ENCODE data around the gene UBXN4.

Gene UBXN4

DNA sequence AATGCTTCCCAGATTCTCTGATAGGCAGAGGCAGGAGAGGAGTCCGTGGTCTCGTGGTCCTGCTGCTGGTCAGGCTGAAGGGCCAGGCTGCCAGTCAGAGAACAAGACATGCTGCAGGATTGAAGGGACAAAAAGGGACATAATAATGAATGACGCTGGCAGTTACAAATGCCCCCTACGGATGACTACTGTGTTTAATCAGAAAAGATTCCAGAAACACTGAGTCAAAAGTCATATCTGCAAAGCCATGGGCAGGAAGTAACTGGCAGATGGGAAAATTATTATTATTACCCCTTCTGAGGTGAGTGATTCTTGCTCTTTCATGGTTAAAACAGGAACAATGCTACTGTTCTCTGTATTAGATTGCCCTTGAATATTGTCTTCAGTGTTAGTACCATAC, 76.3 kb downstream of the UBXN4 start:
- H3K4me1 ChIP-seq (ENCODE audit: control insufficient read depth, insufficient read depth, low read length) = no peaks in the 10 kb centered on the region
- H3K9ac ChIP-seq (ENCODE audit: low read depth, low read length) = no peak overlapping the region
- H3K4me3 ChIP-seq (ENCODE audit: low read depth, low read length) = no peak overlapping the region
- H3K36me3 ChIP-seq (ENCODE audit: control insufficient read depth, insufficient read depth, low read length) = no peaks in the 10 kb centered on the region
- H3K27me3 ChIP-seq (ENCODE audit: control insufficient read depth, insufficient read depth, low read length) = no peaks in the 10 kb centered on the region
- no peaks in the 10 kb centered on the region for H3K9me3 ChIP-seq (ENCODE audit: control insufficient read depth, insufficient read depth, low read length)

DNA sequence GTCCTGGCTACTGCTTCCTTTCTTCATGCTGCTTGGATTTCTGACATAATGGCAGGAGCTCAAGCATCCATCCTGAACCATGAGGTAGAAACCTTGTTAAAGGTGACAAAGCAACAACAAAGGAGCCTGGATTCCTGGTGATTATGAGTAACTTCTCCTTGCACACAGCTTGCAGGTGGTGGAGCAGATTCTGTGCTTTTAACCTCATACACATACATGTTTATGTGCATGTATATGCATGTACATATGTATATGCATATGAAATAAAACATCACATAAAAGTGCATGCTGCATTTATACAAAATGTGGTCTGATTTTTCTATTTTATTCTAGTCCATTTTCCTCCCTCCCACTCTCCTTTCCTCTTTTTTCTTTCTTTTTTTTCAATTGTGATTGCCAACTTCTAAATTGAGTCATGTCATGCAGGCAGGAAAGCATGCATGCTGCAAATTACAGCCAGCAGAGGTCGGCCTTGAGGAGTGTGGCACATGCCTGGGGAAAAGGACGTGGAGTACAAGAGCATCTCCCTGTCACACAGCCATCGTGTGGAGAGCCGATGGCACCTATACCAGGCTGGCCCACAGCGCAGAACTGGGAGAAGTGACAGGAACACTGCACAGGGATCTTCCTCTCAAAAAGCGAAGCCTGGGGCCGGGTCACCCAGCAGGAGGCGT, 77.4 kb downstream of the UBXN4 start:
- no peak overlapping the region for H3K9ac ChIP-seq (ENCODE audit: low read depth, low read length)
- H3K4me3 ChIP-seq (ENCODE audit: low read depth, low read length) = no peak overlapping the region
- no peaks in the 10 kb centered on the region for H3K9me3 ChIP-seq (ENCODE audit: control insufficient read depth, insufficient read depth, low read length)
- H3K36me3 ChIP-seq (ENCODE audit: control insufficient read depth, insufficient read depth, low read length) = no peaks in the 10 kb centered on the region
- no peaks in the 10 kb centered on the region for H3K4me1 ChIP-seq (ENCODE audit: control insufficient read depth, insufficient read depth, low read length)
- no peaks in the 10 kb centered on the region for H3K27me3 ChIP-seq (ENCODE audit: control insufficient read depth, insufficient read depth, low read length)

DNA sequence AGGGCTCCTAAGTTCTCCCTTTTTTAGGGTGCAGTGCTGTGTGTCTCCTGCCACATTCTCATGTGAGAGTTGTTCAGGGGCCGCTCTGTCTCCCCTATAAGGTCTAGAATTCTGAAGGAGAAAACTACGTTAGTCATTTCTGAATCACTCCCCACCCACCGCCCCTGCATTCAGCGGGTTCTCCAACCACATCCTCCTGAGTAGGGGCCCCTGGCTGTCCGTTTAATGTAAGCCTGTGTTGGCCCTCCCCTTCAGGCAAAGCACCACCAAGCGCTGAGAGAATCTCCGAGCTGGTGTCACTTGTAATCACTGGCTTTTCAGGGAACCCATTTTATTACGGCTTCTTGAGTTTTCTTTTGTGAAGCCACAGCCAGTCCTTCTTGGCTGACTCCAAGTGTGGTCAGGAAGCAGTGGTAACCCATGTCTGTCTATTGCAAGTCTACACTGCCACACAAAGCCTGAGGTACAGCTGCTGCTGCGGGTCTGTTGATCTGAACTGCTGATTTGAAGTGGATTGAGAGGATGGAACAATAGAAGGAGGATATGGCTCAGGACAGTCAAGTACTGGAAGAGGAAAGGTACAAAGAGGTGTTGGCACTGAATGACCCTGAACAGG, 78.5 kb downstream of the UBXN4 start:
- Histone ChIP-seq H3K9me3 (ENCODE audit: control insufficient read depth, insufficient read depth, low read length) (no peaks in the 10 kb centered on the region), H3K4me1 (ENCODE audit: control insufficient read depth, insufficient read depth, low read length) (no peaks in the 10 kb centered on the region), H3K9ac (ENCODE audit: low read depth, low read length) (no peak overlapping the region), H3K27me3 (ENCODE audit: control insufficient read depth, insufficient read depth, low read length) (no peaks in the 10 kb centered on the region), H3K4me3 (ENCODE audit: low read depth, low read length) (no peak overlapping the region), H3K36me3 (ENCODE audit: control insufficient read depth, insufficient read depth, low read length) (no peaks in the 10 kb centered on the region)

DNA sequence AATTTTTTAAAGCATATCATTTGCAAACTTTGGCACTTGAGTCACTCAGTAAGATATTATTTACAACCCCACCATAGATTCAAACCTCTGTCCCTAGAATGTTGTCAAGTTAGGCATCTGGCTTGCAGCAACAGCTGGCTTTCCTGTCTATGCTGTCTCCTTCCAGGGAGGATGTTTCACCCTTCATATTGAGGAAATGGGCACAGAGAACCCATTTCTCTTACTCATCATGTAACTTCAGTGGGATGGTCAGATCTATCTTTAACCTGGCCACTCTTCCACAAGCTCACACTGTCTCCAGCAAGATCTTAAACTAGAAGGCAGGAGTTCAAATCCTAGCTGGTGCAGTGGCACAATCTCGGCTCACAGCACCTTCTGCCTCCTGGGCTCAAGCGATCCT, 79.5 kb downstream of the UBXN4 start:
- Histone ChIP-seq H3K4me1 (ENCODE audit: control insufficient read depth, insufficient read depth, low read length) (no peaks in the 10 kb centered on the region), H3K27me3 (ENCODE audit: control insufficient read depth, insufficient read depth, low read length) (no peaks in the 10 kb centered on the region), H3K9me3 (ENCODE audit: control insufficient read depth, insufficient read depth, low read length) (no peaks in the 10 kb centered on the region), H3K4me3 (ENCODE audit: low read depth, low read length) (no peak overlapping the region), H3K9ac (ENCODE audit: low read depth, low read length) (no peak overlapping the region), H3K36me3 (ENCODE audit: control insufficient read depth, insufficient read depth, low read length) (no peaks in the 10 kb centered on the region)

DNA sequence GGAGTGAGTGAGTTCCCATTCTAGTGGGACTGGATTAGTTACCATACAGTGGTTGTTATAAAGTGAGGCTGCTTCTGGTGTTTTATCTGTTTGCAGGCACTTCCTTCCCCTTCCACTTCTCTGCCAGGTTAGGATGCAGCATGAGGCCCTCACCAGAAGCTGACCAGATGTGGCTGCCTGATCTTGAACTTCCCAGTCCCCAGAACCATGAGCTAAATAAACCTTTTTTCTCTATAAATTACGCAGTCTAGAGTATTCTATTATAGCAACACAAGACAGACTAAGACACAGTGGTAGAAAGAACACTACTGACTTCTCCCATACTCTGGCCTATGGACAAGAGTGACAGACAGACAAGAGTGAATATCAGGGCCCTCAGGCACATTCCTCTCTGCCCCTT, 81.2 kb downstream of the UBXN4 start:
- Histone ChIP-seq H3K9me3 (ENCODE audit: control insufficient read depth, insufficient read depth, low read length) (no peaks in the 10 kb centered on the region), H3K4me1 (ENCODE audit: control insufficient read depth, insufficient read depth, low read length) (no peaks in the 10 kb centered on the region), H3K36me3 (ENCODE audit: control insufficient read depth, insufficient read depth, low read length) (no peaks in the 10 kb centered on the region), H3K27me3 (ENCODE audit: control insufficient read depth, insufficient read depth, low read length) (no peaks in the 10 kb centered on the region), H3K9ac (ENCODE audit: low read depth, low read length) (no peak overlapping the region), H3K4me3 (ENCODE audit: low read depth, low read length) (no peak overlapping the region)

DNA sequence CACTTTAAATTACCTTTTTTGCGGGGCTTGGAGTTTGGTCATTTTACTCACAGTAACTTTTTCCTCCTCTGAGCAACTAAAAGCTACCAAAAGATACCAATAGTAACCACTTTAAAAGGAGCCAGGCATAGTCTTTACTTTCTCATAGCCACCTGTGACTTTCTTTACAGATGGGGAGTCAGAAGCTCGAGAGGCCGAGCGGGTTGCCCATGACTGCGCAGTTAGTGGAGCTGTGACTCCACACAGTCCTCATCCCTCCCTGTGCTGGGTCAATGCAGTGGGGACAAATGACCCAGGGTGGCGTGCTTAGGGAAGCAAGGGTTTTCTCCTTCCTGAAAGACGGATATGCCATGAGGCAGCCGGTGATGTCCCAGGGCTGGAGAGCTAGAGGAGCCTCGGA, 83.5 kb downstream of the UBXN4 start:
- Histone ChIP-seq H3K9ac (ENCODE audit: low read depth, low read length) (no peak overlapping the region), H3K36me3 (ENCODE audit: control insufficient read depth, insufficient read depth, low read length) (no peaks in the 10 kb centered on the region), H3K4me3 (ENCODE audit: low read depth, low read length) (no peak overlapping the region), H3K27me3 (ENCODE audit: control insufficient read depth, insufficient read depth, low read length) (no peaks in the 10 kb centered on the region), H3K4me1 (ENCODE audit: control insufficient read depth, insufficient read depth, low read length) (no peaks in the 10 kb centered on the region), H3K9me3 (ENCODE audit: control insufficient read depth, insufficient read depth, low read length) (no peaks in the 10 kb centered on the region)

DNA sequence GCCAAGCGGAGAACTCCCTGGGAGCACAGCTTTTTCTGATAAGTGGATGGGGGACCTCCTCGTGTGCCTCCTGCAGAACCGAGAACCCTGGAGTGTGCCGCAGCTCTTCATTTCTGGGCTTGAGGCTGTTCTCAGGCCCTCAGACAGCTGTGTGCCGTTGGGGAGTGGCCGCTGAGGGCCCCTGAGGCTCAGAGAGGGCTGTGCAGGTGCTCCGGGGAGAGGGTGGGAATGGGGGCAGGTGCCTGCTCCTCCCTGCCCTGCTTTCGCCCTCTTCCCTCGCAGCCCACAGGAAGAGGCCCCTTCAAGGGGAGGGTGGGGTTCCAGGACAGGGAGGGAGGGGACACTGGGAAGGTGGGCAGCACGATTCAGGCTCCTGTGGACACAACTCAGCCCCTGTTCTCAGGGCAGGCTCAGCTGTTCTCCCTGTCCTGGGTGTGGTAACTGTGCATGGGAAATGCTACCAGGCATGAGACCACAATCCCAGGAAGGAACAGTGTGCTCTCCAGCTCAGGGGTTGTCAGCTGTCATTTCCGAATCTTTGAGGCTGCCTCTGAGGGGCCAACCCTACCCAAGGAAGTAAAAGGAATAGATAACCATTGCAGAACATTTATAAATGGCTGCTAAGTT, 84.0 kb downstream of the UBXN4 start:
- Histone ChIP-seq H3K9ac (ENCODE audit: low read depth, low read length) (no peak overlapping the region), H3K9me3 (ENCODE audit: control insufficient read depth, insufficient read depth, low read length) (no peaks in the 10 kb centered on the region), H3K27me3 (ENCODE audit: control insufficient read depth, insufficient read depth, low read length) (no peaks in the 10 kb centered on the region), H3K4me1 (ENCODE audit: control insufficient read depth, insufficient read depth, low read length) (no peaks in the 10 kb centered on the region), H3K4me3 (ENCODE audit: low read depth, low read length) (no peak overlapping the region), H3K36me3 (ENCODE audit: control insufficient read depth, insufficient read depth, low read length) (no peaks in the 10 kb centered on the region)

DNA sequence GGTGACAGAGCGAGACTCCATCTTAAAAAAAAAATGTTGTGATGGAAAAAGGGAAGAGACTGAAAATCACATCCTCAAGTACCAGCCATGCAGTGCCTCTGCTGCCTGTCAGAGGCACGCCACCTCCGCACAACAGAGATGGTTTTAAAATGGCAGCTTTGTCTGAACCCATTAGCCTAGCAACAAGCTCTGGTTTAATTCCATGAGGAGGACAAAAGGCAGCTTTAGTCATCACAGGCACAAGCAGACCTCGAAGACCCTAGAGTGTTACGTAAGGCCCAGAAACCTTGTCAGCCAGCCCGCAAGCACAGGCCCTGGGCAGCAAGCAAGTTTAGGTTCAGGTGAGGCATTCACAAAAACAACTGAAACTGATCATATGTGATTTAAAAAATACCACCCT, 84.9 kb downstream of the UBXN4 start:
- no peaks in the 10 kb centered on the region for H3K9me3 ChIP-seq (ENCODE audit: control insufficient read depth, insufficient read depth, low read length)
- H3K4me1 ChIP-seq (ENCODE audit: control insufficient read depth, insufficient read depth, low read length) = no peaks in the 10 kb centered on the region
- no peak overlapping the region for H3K9ac ChIP-seq (ENCODE audit: low read depth, low read length)
- H3K36me3 ChIP-seq (ENCODE audit: control insufficient read depth, insufficient read depth, low read length) = no peaks in the 10 kb centered on the region
- no peaks in the 10 kb centered on the region for H3K27me3 ChIP-seq (ENCODE audit: control insufficient read depth, insufficient read depth, low read length)
- no peak overlapping the region for H3K4me3 ChIP-seq (ENCODE audit: low read depth, low read length)

DNA sequence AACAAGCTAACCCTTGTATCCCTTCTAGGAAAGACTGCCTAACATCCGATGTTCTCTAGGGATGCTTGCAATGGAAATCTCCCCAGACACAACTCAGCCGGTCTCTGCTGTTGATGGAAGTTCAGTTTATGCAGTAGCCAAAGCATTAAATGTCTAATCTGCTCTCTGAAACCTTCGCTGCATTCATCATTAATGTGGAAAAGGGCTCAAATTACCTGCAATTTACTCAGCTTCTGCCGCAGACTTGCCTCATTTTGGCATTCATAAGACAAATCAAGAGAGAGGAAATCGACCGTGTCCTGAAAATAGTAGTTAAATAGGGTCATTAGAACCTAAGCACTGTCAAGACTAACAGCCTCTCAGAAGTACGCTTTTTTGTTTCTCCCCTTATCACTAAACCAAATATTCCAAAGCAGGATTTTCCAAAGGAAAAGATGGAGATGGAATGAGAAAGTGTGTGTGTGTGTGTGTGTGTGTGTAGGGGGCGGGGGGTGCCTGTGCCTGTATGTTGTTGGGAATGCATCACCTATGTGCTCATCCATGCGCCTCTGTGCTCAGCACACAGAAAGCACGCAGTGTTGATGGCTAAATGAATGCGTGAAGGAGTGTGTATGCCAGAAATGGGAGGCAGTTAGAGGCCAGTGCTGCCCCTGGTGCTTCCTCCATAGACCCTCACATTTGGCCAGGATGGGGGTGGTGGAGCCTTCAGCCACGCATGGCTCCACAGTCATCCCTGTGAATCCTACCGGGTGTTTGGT, 87.9 kb downstream of the UBXN4 start:
- H3K9me3 ChIP-seq (ENCODE audit: control insufficient read depth, insufficient read depth, low read length) = no peaks in the 10 kb centered on the region
- H3K36me3 ChIP-seq (ENCODE audit: control insufficient read depth, insufficient read depth, low read length) = no peaks in the 10 kb centered on the region
- H3K4me1 ChIP-seq (ENCODE audit: control insufficient read depth, insufficient read depth, low read length) = no peaks in the 10 kb centered on the region
- no peak overlapping the region for H3K4me3 ChIP-seq (ENCODE audit: low read depth, low read length)
- no peaks in the 10 kb centered on the region for H3K27me3 ChIP-seq (ENCODE audit: control insufficient read depth, insufficient read depth, low read length)
- no peak overlapping the region for H3K9ac ChIP-seq (ENCODE audit: low read depth, low read length)

DNA sequence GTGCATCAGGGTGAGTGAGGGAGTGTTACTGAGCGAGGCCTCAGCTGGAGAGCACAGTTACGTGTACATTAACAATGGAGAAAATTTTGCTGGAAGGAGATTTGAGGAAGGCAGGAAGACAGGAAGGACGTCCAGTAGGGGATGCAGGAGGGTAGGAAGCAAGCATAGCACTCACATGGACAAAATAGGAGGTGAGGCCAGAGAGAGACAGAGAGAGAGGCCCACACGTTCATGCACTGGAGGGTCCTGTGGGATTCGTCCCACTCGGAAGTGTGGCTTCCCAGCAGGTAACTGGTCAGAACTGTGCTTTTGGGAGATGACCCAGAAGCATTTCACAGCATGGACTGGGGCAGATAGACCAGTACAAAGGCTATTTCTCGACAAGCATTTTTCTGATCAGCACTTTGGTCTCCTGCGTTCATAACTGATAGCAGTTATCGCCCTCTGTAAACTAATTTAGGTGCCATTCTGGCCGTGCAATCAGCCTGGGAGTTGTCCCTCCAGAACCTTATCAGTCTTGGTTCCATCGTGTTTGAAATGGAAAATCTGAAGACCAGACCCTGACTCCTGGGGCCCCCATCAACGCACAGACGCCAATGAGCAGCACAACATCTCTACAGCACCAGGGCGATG, 89.6 kb downstream of the UBXN4 start:
- Histone ChIP-seq H3K4me3 (ENCODE audit: low read depth, low read length) (no peak overlapping the region), H3K9ac (ENCODE audit: low read depth, low read length) (no peak overlapping the region), H3K27me3 (ENCODE audit: control insufficient read depth, insufficient read depth, low read length) (no peaks in the 10 kb centered on the region), H3K36me3 (ENCODE audit: control insufficient read depth, insufficient read depth, low read length) (no peaks in the 10 kb centered on the region), H3K9me3 (ENCODE audit: control insufficient read depth, insufficient read depth, low read length) (no peaks in the 10 kb centered on the region), H3K4me1 (ENCODE audit: control insufficient read depth, insufficient read depth, low read length) (no peaks in the 10 kb centered on the region)

DNA sequence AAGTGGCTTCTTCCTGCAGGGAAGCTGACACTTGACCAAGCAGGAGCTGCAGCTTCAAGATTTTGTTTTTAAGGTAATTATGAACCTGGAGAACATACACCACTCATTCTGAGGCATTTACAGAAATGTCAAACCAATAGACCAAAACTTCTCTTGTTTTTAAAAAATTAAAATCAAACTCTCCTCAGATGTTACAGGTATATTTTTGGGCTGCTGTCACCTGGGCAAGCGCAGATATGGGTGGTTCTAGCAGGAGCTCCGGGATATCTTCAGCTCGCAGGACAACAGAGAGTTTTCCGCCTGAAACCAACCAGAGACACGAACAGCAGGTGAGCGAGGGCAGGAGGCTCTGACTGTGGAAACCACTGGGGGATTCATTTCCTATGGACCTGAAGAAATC, 91.2 kb downstream of the UBXN4 start:
- H3K9ac ChIP-seq (ENCODE audit: low read depth, low read length) = no peak overlapping the region
- H3K4me1 ChIP-seq (ENCODE audit: control insufficient read depth, insufficient read depth, low read length) = no peaks in the 10 kb centered on the region
- H3K9me3 ChIP-seq (ENCODE audit: control insufficient read depth, insufficient read depth, low read length) = no peaks in the 10 kb centered on the region
- no peaks in the 10 kb centered on the region for H3K27me3 ChIP-seq (ENCODE audit: control insufficient read depth, insufficient read depth, low read length)
- no peak overlapping the region for H3K4me3 ChIP-seq (ENCODE audit: low read depth, low read length)
- H3K36me3 ChIP-seq (ENCODE audit: control insufficient read depth, insufficient read depth, low read length) = no peaks in the 10 kb centered on the region
